ENCODE data around the gene CDC27. TPM values are rescaled to one million over a fixed set of nuclear protein-coding genes. Genes with fewer than 3 reads are reported as not detected.

The CDC27 gene
- total RNA-seq, 1 experiment from 2014 or later = 92.6 TPM

- Mint-ChIP-seq H3K9me3 (ENCODE audit: unreplicated experiment) (peaks cover 11% of the 10 kb centered on the region), H3K27me3 (ENCODE audit: insufficient read depth, unreplicated experiment) (no peaks in the 10 kb centered on the region), H3K27ac (ENCODE audit: unreplicated experiment) (no peak overlapping the region), H3K36me3 (ENCODE audit: insufficient read depth, unreplicated experiment) (peaks cover 5% of the 10 kb centered on the region), H3K4me3 (ENCODE audit: unreplicated experiment) (no peak overlapping the region), H3K4me1 (ENCODE audit: low read depth, unreplicated experiment) (peaks cover 43% of the 10 kb centered on the region)
- ChIA-PET POLR2A (no interaction called here), CTCF (interaction anchor here (0.8 kb wide), 1 partner anchor 115 kb away, joined by 3 read pairs; no protein-coding TSS in a partner anchor)
- H3K27me3 ChIP-seq (replicated peaks; ENCODE audit: control insufficient read depth, insufficient read depth, low read length) = no peaks in the 10 kb centered on the region
- no peak for DNase-seq
- intact Hi-C loops (cut with micrococcal nuclease; ENCODE audit: unreplicated experiment) = no loop called here
- BruUV-seq (replicated peaks) = no TSS peak
- H3K9me3 ChIP-seq = no peaks in the 10 kb centered on the region
- no peak for TF ChIP-seq CTCF (IDR thresholded peaks at IDR 0.05; ENCODE audit: insufficient read depth in 1 of 2, low read depth in 1 of 2, low read length in 1 of 2, severe bottlenecking in 1 of 2, unreplicated experiment in 1 of 2)
- H3K4me1 ChIP-seq = peaks cover 18% of the 10 kb centered on the region
- no peak overlapping the region for H3K4me3 ChIP-seq (ENCODE audit: low read depth, low read length)
- H3K36me3 ChIP-seq (ENCODE audit: control insufficient read depth, insufficient read depth, low read length) = no peaks in the 10 kb centered on the region
Measured at GRCh38 chr17:47200325-47200664, 11.2 kb upstream of the CDC27 start.

GRCh38 chr17:47199627-47200324 lies 10.7 kb upstream of the CDC27 start:
- no peak overlapping the region for H3K27ac Mint-ChIP-seq (ENCODE audit: unreplicated experiment)
- peaks cover 5% of the 10 kb centered on the region for H3K36me3 Mint-ChIP-seq (ENCODE audit: insufficient read depth, unreplicated experiment)
- no peak overlapping the region for H3K4me3 Mint-ChIP-seq (ENCODE audit: unreplicated experiment)
- intact Hi-C loops (cut with micrococcal nuclease; ENCODE audit: unreplicated experiment) = no loop called here
- peaks cover 38% of the 10 kb centered on the region for H3K4me1 Mint-ChIP-seq (ENCODE audit: low read depth, unreplicated experiment)
- no peaks in the 10 kb centered on the region for H3K27me3 Mint-ChIP-seq (ENCODE audit: insufficient read depth, unreplicated experiment)
- H3K36me3 ChIP-seq (ENCODE audit: control insufficient read depth, insufficient read depth, low read length) = no peaks in the 10 kb centered on the region
- ChIA-PET CTCF (no interaction called here), POLR2A (no interaction called here)
- no peaks in the 10 kb centered on the region for H3K9me3 ChIP-seq
- DNase-seq = no peak
- no peak overlapping the region for H3K4me3 ChIP-seq (ENCODE audit: low read depth, low read length)
- no TSS peak for BruUV-seq (replicated peaks)
- peaks cover 13% of the 10 kb centered on the region; the same call in 1 of the 2 replicates for H3K4me1 ChIP-seq
- peaks cover 11% of the 10 kb centered on the region for H3K9me3 Mint-ChIP-seq (ENCODE audit: unreplicated experiment)
- no peak for TF ChIP-seq CTCF (IDR thresholded peaks at IDR 0.05; ENCODE audit: insufficient read depth in 1 of 2, low read depth in 1 of 2, low read length in 1 of 2, severe bottlenecking in 1 of 2, unreplicated experiment in 1 of 2)
- H3K27me3 ChIP-seq (replicated peaks; ENCODE audit: control insufficient read depth, insufficient read depth, low read length) = no peaks in the 10 kb centered on the region

GRCh38 chr17:47197821-47198220 lies 8.7 kb upstream of the CDC27 start:
- Histone ChIP-seq H3K27me3 (replicated peaks; ENCODE audit: control insufficient read depth, insufficient read depth, low read length) (no peaks in the 10 kb centered on the region), H3K36me3 (ENCODE audit: control insufficient read depth, insufficient read depth, low read length) (no peaks in the 10 kb centered on the region), H3K4me3 (ENCODE audit: low read depth, low read length) (no peak overlapping the region), H3K9me3 (no peaks in the 10 kb centered on the region), H3K4me1 (peaks cover 25% of the 10 kb centered on the region)
- no peak overlapping the region for H3K4me3 Mint-ChIP-seq (ENCODE audit: unreplicated experiment)
- H3K4me1 Mint-ChIP-seq (ENCODE audit: low read depth, unreplicated experiment) = peaks cover 54% of the 10 kb centered on the region
- H3K9me3 Mint-ChIP-seq (ENCODE audit: unreplicated experiment) = peaks cover 11% of the 10 kb centered on the region
- ChIA-PET POLR2A (interaction anchor here (1.0 kb wide), 1 partner anchor 9 kb away, joined by 3 read pairs; the partner anchor contains the start of gene CDC27), CTCF (no interaction called here)
- BruUV-seq (replicated peaks) = no TSS peak
- no peaks in the 10 kb centered on the region for H3K27me3 Mint-ChIP-seq (ENCODE audit: insufficient read depth, unreplicated experiment)
- DNase-seq = no peak
- no peaks in the 10 kb centered on the region for H3K36me3 Mint-ChIP-seq (ENCODE audit: insufficient read depth, unreplicated experiment)
- TF ChIP-seq CTCF (IDR thresholded peaks at IDR 0.05; ENCODE audit: insufficient read depth in 1 of 2, low read depth in 1 of 2, low read length in 1 of 2, severe bottlenecking in 1 of 2, unreplicated experiment in 1 of 2) = no peak
- intact Hi-C loops (cut with micrococcal nuclease; ENCODE audit: unreplicated experiment) = no loop called here
- no peak overlapping the region for H3K27ac Mint-ChIP-seq (ENCODE audit: unreplicated experiment)

Data from Caco-2 (cell line).